B cell (primary cell): ENCODE data around the gene PAK3.

Experiments used
- EZH2 ChIP-seq: IDR thresholded peaks from 2 replicates; pipeline ENCODE4 v1.6.1; 2012; ENCODE audit warnings: borderline replicate concordance, low read depth, mild to moderate bottlenecking, moderate library complexity, low read length; ENCODE audit not compliant: insufficient read depth, poor library complexity, severe bottlenecking
- TF ChIP-seq, protein P1 (sequence below): fragments of 200-600 bp; IDR thresholded peaks from one replicate; pipeline ENCODE4 v1.8.0; 2022; ENCODE audit warnings: antibody characterized with exemption, mild to moderate bottlenecking

DNA sequence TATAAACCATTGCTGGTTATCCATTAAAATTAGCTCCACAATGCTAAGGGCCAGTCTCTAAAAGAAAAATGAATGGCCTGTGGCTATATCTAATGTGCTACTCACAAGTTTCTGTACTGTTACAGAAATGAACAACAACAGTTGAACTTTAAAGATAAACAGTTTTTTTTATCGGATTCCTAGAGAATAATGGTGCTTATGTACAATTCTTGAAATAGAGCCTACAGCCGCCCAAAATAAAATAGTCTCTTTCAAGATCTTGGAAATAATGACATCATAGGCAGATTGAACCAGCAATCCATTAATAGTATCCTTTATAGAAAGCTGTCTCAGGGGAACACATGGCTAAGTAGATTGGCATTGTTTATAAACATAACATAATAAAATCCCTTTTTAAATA, 23.4 kb downstream of the PAK3 start:
- TF ChIP-seq, protein P1, sequence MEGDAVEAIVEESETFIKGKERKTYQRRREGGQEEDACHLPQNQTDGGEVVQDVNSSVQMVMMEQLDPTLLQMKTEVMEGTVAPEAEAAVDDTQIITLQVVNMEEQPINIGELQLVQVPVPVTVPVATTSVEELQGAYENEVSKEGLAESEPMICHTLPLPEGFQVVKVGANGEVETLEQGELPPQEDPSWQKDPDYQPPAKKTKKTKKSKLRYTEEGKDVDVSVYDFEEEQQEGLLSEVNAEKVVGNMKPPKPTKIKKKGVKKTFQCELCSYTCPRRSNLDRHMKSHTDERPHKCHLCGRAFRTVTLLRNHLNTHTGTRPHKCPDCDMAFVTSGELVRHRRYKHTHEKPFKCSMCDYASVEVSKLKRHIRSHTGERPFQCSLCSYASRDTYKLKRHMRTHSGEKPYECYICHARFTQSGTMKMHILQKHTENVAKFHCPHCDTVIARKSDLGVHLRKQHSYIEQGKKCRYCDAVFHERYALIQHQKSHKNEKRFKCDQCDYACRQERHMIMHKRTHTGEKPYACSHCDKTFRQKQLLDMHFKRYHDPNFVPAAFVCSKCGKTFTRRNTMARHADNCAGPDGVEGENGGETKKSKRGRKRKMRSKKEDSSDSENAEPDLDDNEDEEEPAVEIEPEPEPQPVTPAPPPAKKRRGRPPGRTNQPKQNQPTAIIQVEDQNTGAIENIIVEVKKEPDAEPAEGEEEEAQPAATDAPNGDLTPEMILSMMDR, result no peak
- TF ChIP-seq EZH2, result no peak
